Measurements from ENCODE around the gene BTBD9.

- TF ChIP-seq POLR2A (IDR thresholded peaks at IDR 0.05; ENCODE audit: low read length), result no peak
- no peak for TF ChIP-seq GATA1 (IDR thresholded peaks at IDR 0.05; ENCODE audit: low read depth, low read length)
Measured at GRCh38 chr6:38617856-38618255, 21.9 kb downstream of the BTBD9 start.

Data from erythroblast (primary cell).